OCI-LY1 (cell line): ENCODE measurements around the gene C2CD3.

Source experiments
- H2AFZ ChIP-seq: fragments of 200-600 bp; sonication (generic), shearing (Covaris generic); 2 replicates; pipeline ENCODE4 v1.6.0; 2014; ENCODE audit warnings: antibody characterized with exemption, mild to moderate bottlenecking, low read length
- H3F3A ChIP-seq: fragments of 200-600 bp; sonication (generic), shearing (Covaris generic); 2 replicates; pipeline ENCODE4 v1.6.0; 2014; ENCODE audit warnings: mild to moderate bottlenecking, antibody characterized with exemption, low read length, moderate library complexity; ENCODE audit not compliant: insufficient read depth
- H3K27ac ChIP-seq: fragments of 200-600 bp; sonication (generic); 2 replicates; pipeline ENCODE4 v1.5.1; 2014; ENCODE audit warnings: low read length, mixed run types, mild to moderate bottlenecking, low read depth; ENCODE audit not compliant: poor library complexity, severe bottlenecking
- H3K27me3 ChIP-seq: fragments of 200-600 bp; sonication (generic); 2 replicates; pipeline ENCODE4 v1.6.0; 2014; ENCODE audit warnings: antibody characterized with exemption, mild to moderate bottlenecking, low read length, moderate library complexity; ENCODE audit not compliant: insufficient read depth
- H3K36me3 ChIP-seq: fragments of 200-600 bp; sonication (generic); 2 replicates; pipeline ENCODE4 v1.6.1; 2014; ENCODE audit warnings: mild to moderate bottlenecking, antibody characterized with exemption, low read length, moderate library complexity, mixed read lengths; ENCODE audit not compliant: insufficient read depth
- H3K4me1 ChIP-seq: fragments of 200-600 bp; sonication (generic); 2 replicates; pipeline ENCODE4 v1.5.1; 2014; ENCODE audit warnings: mild to moderate bottlenecking, low read length, moderate library complexity; ENCODE audit not compliant: insufficient read depth, severe bottlenecking
- H3K4me2 ChIP-seq: fragments of 200-600 bp; sonication (generic), shearing (Covaris generic); 2 replicates; pipeline ENCODE4 v1.6.1; 2014; ENCODE audit warnings: low read length
- H3K4me3 ChIP-seq: fragments of 200-600 bp; sonication (generic); 2 replicates; pipeline ENCODE4 v1.5.1; 2014; ENCODE audit warnings: low read length, low read depth, mild to moderate bottlenecking, mixed read lengths; ENCODE audit not compliant: poor library complexity, severe bottlenecking
- H3K79me2 ChIP-seq: fragments of 200-600 bp; shearing (Covaris generic); 2 replicates; pipeline ENCODE4 v1.6.1; 2016; ENCODE audit warnings: mixed run types, low read length, mixed read lengths; ENCODE audit not compliant: insufficient read depth
- H3K9ac ChIP-seq: fragments of 200-600 bp; sonication (generic), shearing (Covaris generic); 2 replicates; pipeline ENCODE4 v1.6.1; 2014; ENCODE audit warnings: mild to moderate bottlenecking, low read length, mixed read lengths
- H3K9me2 ChIP-seq: fragments of 200-600 bp; sonication (generic), shearing (Covaris generic); 2 replicates; pipeline ENCODE4 v1.6.1; 2014; ENCODE audit warnings: low read depth, mild to moderate bottlenecking, low read length, mixed read lengths
- H3K9me3 ChIP-seq: fragments of 200-600 bp; shearing (Covaris generic); 2 replicates; pipeline ENCODE4 v1.6.1; 2014; ENCODE audit warnings: low read length, mixed read lengths
- H4K20me1 ChIP-seq: fragments of 200-600 bp; sonication (generic), shearing (Covaris generic); 2 replicates; pipeline ENCODE4 v1.6.0; 2016; ENCODE audit warnings: mild to moderate bottlenecking, low read length; ENCODE audit not compliant: insufficient read depth
- EZH2 ChIP-seq: fragments of 200-600 bp; sonication (generic), shearing (Covaris generic); IDR thresholded peaks from 2 replicates; pipeline ENCODE4 v1.8.0; 2017; ENCODE audit warnings: borderline replicate concordance, mixed run types, mild to moderate bottlenecking, antibody characterized with exemption, low read length, moderate library complexity, mixed read lengths
- TF ChIP-seq, protein P1 (sequence below): fragments of 200-600 bp; sonication (generic), shearing (Covaris generic); IDR thresholded peaks from 2 replicates; pipeline ENCODE4 v1.5.1; 2017; ENCODE audit warnings: mild to moderate bottlenecking, antibody characterized with exemption, low read length, moderate library complexity, mixed read lengths

Gene C2CD3

GRCh38 chr11:74139151-74139918 lies 31.5 kb downstream of the C2CD3 start:
- H3K4me3 ChIP-seq: no peak overlapping the region
- no peaks in the 10 kb centered on the region for H3K4me1 ChIP-seq
- no peak overlapping the region for H3K9ac ChIP-seq
- no peaks in the 10 kb centered on the region for H3K79me2 ChIP-seq
- H3K27ac ChIP-seq: no peak overlapping the region
- H3K36me3 ChIP-seq: peaks cover 40% of the 10 kb centered on the region
- no peaks in the 10 kb centered on the region for H3K9me3 ChIP-seq
- H4K20me1 ChIP-seq: no peaks in the 10 kb centered on the region
- no peak overlapping the region for H2AFZ ChIP-seq
- no peaks in the 10 kb centered on the region for H3K9me2 ChIP-seq
- no peaks in the 10 kb centered on the region for H3F3A ChIP-seq
- TF ChIP-seq EZH2: no peak
- TF ChIP-seq, protein P1, sequence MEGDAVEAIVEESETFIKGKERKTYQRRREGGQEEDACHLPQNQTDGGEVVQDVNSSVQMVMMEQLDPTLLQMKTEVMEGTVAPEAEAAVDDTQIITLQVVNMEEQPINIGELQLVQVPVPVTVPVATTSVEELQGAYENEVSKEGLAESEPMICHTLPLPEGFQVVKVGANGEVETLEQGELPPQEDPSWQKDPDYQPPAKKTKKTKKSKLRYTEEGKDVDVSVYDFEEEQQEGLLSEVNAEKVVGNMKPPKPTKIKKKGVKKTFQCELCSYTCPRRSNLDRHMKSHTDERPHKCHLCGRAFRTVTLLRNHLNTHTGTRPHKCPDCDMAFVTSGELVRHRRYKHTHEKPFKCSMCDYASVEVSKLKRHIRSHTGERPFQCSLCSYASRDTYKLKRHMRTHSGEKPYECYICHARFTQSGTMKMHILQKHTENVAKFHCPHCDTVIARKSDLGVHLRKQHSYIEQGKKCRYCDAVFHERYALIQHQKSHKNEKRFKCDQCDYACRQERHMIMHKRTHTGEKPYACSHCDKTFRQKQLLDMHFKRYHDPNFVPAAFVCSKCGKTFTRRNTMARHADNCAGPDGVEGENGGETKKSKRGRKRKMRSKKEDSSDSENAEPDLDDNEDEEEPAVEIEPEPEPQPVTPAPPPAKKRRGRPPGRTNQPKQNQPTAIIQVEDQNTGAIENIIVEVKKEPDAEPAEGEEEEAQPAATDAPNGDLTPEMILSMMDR: no peak
- no peak overlapping the region for H3K4me2 ChIP-seq
- H3K27me3 ChIP-seq: no peaks in the 10 kb centered on the region

- Histone ChIP-seq H3K27ac (no peak overlapping the region), H2AFZ (no peak overlapping the region)
Observed at GRCh38 chr11:74138572-74138971, 32.2 kb downstream of the C2CD3 start.

DNA sequence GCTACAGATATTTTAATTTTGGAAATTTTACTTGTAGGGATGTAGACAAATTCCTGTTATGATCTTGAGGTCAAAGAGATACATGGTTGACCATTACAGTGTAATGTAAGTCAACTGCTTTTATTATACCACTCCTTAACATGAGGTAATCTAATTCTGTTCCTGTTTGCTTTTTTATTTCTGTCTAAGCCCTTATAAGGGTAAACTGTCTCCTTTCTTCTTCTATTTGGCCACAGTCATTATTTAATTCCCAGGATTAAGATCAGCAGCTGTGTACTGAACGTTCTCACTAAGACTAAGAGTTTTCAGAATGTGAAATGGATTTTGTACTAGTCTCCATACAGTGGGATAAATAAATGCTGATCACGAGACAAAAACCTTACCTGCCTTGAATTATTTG lies 32.8 kb downstream of the C2CD3 start:
- Histone ChIP-seq H3K9me3 (no peaks in the 10 kb centered on the region), H3F3A (no peaks in the 10 kb centered on the region), H3K4me1 (no peaks in the 10 kb centered on the region), H2AFZ (no peak overlapping the region), H3K4me2 (no peak overlapping the region), H3K9me2 (no peaks in the 10 kb centered on the region), H3K79me2 (no peaks in the 10 kb centered on the region), H3K4me3 (no peak overlapping the region), H3K36me3 (peaks cover 53% of the 10 kb centered on the region), H3K27ac (no peak overlapping the region), H4K20me1 (no peaks in the 10 kb centered on the region), H3K27me3 (no peaks in the 10 kb centered on the region), H3K9ac (no peak overlapping the region)
- TF ChIP-seq EZH2: no peak
- TF ChIP-seq, protein P1: no peak

More at GRCh38 chr11:74138572-74138971, 32.2 kb downstream of the C2CD3 start:
- H3K79me2 ChIP-seq: no peaks in the 10 kb centered on the region
- no peak overlapping the region for H3K4me2 ChIP-seq
- H3K9ac ChIP-seq: no peak overlapping the region
- H3K9me3 ChIP-seq: no peaks in the 10 kb centered on the region
- no peak overlapping the region for H3K4me3 ChIP-seq
- peaks cover 48% of the 10 kb centered on the region for H3K36me3 ChIP-seq
- no peaks in the 10 kb centered on the region for H3K27me3 ChIP-seq
- H3K9me2 ChIP-seq: no peaks in the 10 kb centered on the region
- no peaks in the 10 kb centered on the region for H4K20me1 ChIP-seq
- H3F3A ChIP-seq: no peaks in the 10 kb centered on the region
- H3K4me1 ChIP-seq: no peaks in the 10 kb centered on the region
- TF ChIP-seq, protein P1: no peak
- TF ChIP-seq EZH2: no peak
